ENCODE data around the gene MXRA7.
A peak's percentile ranks its signal among the peaks of the same experiment; 100 is the strongest.
"Not testable (repeated sequence)": the region's sequence is repeated elsewhere in the genome, so short reads cannot be mapped to it uniquely, and the experiment has no call there.

MXRA7 gene

GRCh38 chr17:76716146-76716838 is 5.5 kb upstream of the MXRA7 start:
- H3K9ac ChIP-seq: peak overlapping the region; percentile 28 to 78 (median 60); a peak in 19 of 22 replicates
- H3K27ac ChIP-seq: peak overlapping the region in 10 of 11 experiments; percentile 58 to 83 (median 76); a peak in 21 of 22 replicates

GRCh38 chr17:76715496-76715830 is 4.7 kb upstream of the MXRA7 start:
- Histone ChIP-seq H3K27me3 (no peaks in the 10 kb centered on the region), H3K9me3 (replicated peaks in 1 of 11) (no peaks in the 10 kb centered on the region), H3K27ac (peak overlapping the region; percentile 13 to 83 (median 76); a peak in 19 of 22 replicates), H3K4me2 (peak overlapping the region; percentile 71 to 89 (median 77)), H3K4me3 (no peak overlapping the region), H3K9ac (peak overlapping the region in 10 of 11 experiments; percentile 28 to 70 (median 60); a peak in 18 of 22 replicates), H4K20me1 (peaks cover 0 to 94% (median 38%) of the 10 kb centered on the region in 11 experiments; a peak in 19 of 22 replicates), H3K36me3 (peaks cover 58 to 75% (median 71%) of the 10 kb centered on the region in 11 experiments), H3K4me1 (peaks cover 45 to 71% (median 61%) of the 10 kb centered on the region in 10 experiments)
- no peak for TF ChIP-seq Cebpa-rat (IDR thresholded peaks at IDR 0.05)

More at GRCh38 chr17:76716146-76716838, 5.5 kb upstream of the MXRA7 start:
- Histone ChIP-seq H3K27me3 (no peaks in the 10 kb centered on the region), H3K9me3 (replicated peaks in 1 of 11) (no peaks in the 10 kb centered on the region), H3K4me3 (no peak overlapping the region), H3K4me2 (peak overlapping the region; percentile 71 to 89 (median 77)), H3K36me3 (peaks cover 66 to 83% (median 79%) of the 10 kb centered on the region in 11 experiments), H4K20me1 (peaks cover 0 to 99% (median 46%) of the 10 kb centered on the region in 11 experiments; a peak in 19 of 22 replicates), H3K4me1 (peaks cover 49 to 75% (median 65%) of the 10 kb centered on the region in 10 experiments)
- TF ChIP-seq Cebpa-rat (IDR thresholded peaks at IDR 0.05): peak in 3 of 11 experiments; percentile 41 to 76 (median 50); a peak in 4 of 22 replicates

- Histone ChIP-seq H3K9me3 (replicated peaks in 1 of 11) (no peaks in the 10 kb centered on the region), H3K36me3 (peaks cover 53 to 70% (median 66%) of the 10 kb centered on the region in 11 experiments), H3K27ac (peak overlapping the region in 10 of 11 experiments; percentile 39 to 83 (median 76); a peak in 19 of 22 replicates), H3K4me3 (peak overlapping the region in 1 of 10 experiments; percentile 26; a peak in 1 of 20 replicates), H3K4me2 (peak overlapping the region; percentile 71 to 89 (median 77)), H3K9ac (peak overlapping the region; percentile 6 to 70 (median 59); a peak in 18 of 22 replicates), H3K4me1 (peaks cover 43 to 70% (median 61%) of the 10 kb centered on the region in 10 experiments), H3K27me3 (no peaks in the 10 kb centered on the region), H4K20me1 (peaks cover 0 to 89% (median 36%) of the 10 kb centered on the region in 11 experiments; a peak in 19 of 22 replicates)
- TF ChIP-seq Cebpa-rat (IDR thresholded peaks at IDR 0.05): no peak
These were observed 4.2 kb upstream of the MXRA7 start for GRCh38 chr17:76714822-76715495.

GRCh38 chr17:76714336-76714735 is 3.6 kb upstream of the MXRA7 start:
- Histone ChIP-seq H3K36me3 (peaks cover 46 to 64% (median 60%) of the 10 kb centered on the region in 11 experiments), H3K4me2 (0 out of 22 replicates have a peak overlapping the region, but pooled peaks of 2 of the 11 experiments have one; percentile 74 to 77), H3K9me3 (replicated peaks in 1 of 11) (no peaks in the 10 kb centered on the region), H4K20me1 (peaks cover 4 to 89% (median 40%) of the 10 kb centered on the region in 11 experiments; a peak in 20 of 22 replicates), H3K4me1 (peaks cover 49 to 77% (median 67%) of the 10 kb centered on the region in 10 experiments), H3K27me3 (0 out of 22 replicates have a peak, but pooled peaks cover 0 to 4% (median 0%) of the 10 kb centered on the region in 11 experiments), H3K9ac (peak overlapping the region in 2 of 11 experiments; percentile 11 to 42; a peak in 2 of 22 replicates), H3K27ac (peak overlapping the region in 2 of 11 experiments; percentile 9 to 83; a peak in 4 of 22 replicates), H3K4me3 (no peak overlapping the region)
- no peak for TF ChIP-seq Cebpa-rat (IDR thresholded peaks at IDR 0.05)

GRCh38 chr17:76713765-76714164 is 3.0 kb upstream of the MXRA7 start:
- no peak for TF ChIP-seq Cebpa-rat (IDR thresholded peaks at IDR 0.05)
- H3K4me1 ChIP-seq: peaks cover 55 to 82% (median 72%) of the 10 kb centered on the region in 10 experiments
- no peak overlapping the region; a peak in 1 of 22 replicates for H3K27ac ChIP-seq
- 0 out of 22 replicates have a peak, but pooled peaks cover 0 to 4% (median 0%) of the 10 kb centered on the region in 11 experiments for H3K27me3 ChIP-seq
- 0 out of 22 replicates have a peak overlapping the region, but pooled peaks of 2 of the 11 experiments have one; percentile 11 to 42 for H3K9ac ChIP-seq
- H3K4me2 ChIP-seq: peak overlapping the region in 1 of 11 experiments; percentile 19; a peak in 1 of 22 replicates
- H3K36me3 ChIP-seq: peaks cover 41 to 58% (median 54%) of the 10 kb centered on the region in 11 experiments
- peaks cover 4 to 89% (median 45%) of the 10 kb centered on the region in 11 experiments; a peak in 20 of 22 replicates for H4K20me1 ChIP-seq
- H3K4me3 ChIP-seq: no peak overlapping the region
- no peaks in the 10 kb centered on the region for H3K9me3 ChIP-seq (replicated peaks in 1 of 11)

- not testable (repeated sequence) for H3K27me3 ChIP-seq; H3K27ac ChIP-seq; H3K9me3 ChIP-seq (replicated peaks in 1 of 11); H3K4me3 ChIP-seq
- H4K20me1 ChIP-seq: peaks cover 4 to 86% (median 41%) of the 10 kb centered on the region in 11 experiments; a peak in 20 of 22 replicates
- H3K4me2 ChIP-seq: peak overlapping the region in 2 of 11 experiments; percentile 73 to 77; a peak in 2 of 22 replicates
- peaks cover 62 to 91% (median 81%) of the 10 kb centered on the region in 10 experiments for H3K4me1 ChIP-seq
- 0 out of 22 replicates have a peak overlapping the region, but pooled peaks of 1 of the 11 experiments have one; percentile 3 for H3K9ac ChIP-seq
- peaks cover 26 to 44% (median 40%) of the 10 kb centered on the region in 11 experiments for H3K36me3 ChIP-seq
These were observed 1.6 kb upstream of the MXRA7 start for GRCh38 chr17:76712321-76712720.

GRCh38 chr17:76709951-76710862 is 558 bp downstream of the MXRA7 start:
- Histone ChIP-seq H3K9ac (peak overlapping the region; percentile 65 to 90 (median 82)), H3K4me1 (peaks cover 40 to 81% (median 65%) of the 10 kb centered on the region in 10 experiments), H4K20me1 (peaks cover 4 to 64% (median 28%) of the 10 kb centered on the region in 11 experiments; a peak in 19 of 22 replicates), H3K36me3 (peaks cover 10 to 24% (median 19%) of the 10 kb centered on the region in 11 experiments; a peak in 19 of 22 replicates), H3K4me2 (peak overlapping the region; percentile 87 to 99 (median 95)), H3K27ac (peak overlapping the region in 10 of 11 experiments; percentile 49 to 82 (median 68); a peak in 18 of 22 replicates), H3K4me3 (peak overlapping the region; percentile 61 to 77 (median 70))
- not testable (repeated sequence) for H3K27me3 ChIP-seq; H3K9me3 ChIP-seq (replicated peaks in 1 of 11)

Data from BLaER1 treated with 17β-estradiol and CSF1 and Interleukin-3, amounts not matched to agents 10 nM and 100 nM (cell line).